ENCODE data around the gene OR5AU1. TPM values are rescaled to one million over a fixed set of nuclear protein-coding genes. Genes with fewer than 3 reads are reported as not detected.

The OR5AU1 gene
- not detected for total RNA-seq

DNA sequence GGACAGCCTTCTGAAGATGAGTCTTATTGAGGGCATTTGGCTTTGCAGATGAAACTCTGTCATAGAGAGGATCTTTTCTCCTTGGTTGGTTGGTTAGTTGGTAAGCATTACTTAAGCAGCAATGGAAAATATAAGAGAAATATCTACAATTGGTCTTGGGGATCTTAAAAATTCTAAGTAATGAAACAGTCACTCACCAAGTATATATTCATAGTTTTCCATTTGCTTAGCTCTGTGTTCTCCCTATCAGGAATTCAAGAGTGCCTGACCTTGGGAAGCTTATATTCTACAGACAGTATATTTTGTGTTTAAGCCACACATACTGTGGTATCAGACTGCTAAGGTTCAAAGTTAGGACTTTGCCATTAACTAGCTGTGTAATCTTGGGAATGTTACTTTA is at the start of gene OR5AU1:
Gene OR5AU1 (minus strand): TSS at position 101 of the 400 bp plus-strand sequence. CDS start 191 bp downstream, outside the sequence.
- H3K27ac ChIP-seq, result no peak within 1 kb of the TSS
- TF ChIP-seq POLR2A (IDR thresholded peaks at IDR 0.05), result no peak
- no peaks in the 10 kb centered on the region for H3K27me3 ChIP-seq
- H3K4me3 ChIP-seq, result no peak within 1 kb of the TSS
- DNase-seq (ENCODE audit: low spot score in 2 of 2), result no peak
- no peaks in the 10 kb centered on the region for H3K9me3 ChIP-seq
- H3K4me1 ChIP-seq, result no peaks in the 10 kb centered on the region
- H3K36me3 ChIP-seq, result no peaks in the 10 kb centered on the region

DNA sequence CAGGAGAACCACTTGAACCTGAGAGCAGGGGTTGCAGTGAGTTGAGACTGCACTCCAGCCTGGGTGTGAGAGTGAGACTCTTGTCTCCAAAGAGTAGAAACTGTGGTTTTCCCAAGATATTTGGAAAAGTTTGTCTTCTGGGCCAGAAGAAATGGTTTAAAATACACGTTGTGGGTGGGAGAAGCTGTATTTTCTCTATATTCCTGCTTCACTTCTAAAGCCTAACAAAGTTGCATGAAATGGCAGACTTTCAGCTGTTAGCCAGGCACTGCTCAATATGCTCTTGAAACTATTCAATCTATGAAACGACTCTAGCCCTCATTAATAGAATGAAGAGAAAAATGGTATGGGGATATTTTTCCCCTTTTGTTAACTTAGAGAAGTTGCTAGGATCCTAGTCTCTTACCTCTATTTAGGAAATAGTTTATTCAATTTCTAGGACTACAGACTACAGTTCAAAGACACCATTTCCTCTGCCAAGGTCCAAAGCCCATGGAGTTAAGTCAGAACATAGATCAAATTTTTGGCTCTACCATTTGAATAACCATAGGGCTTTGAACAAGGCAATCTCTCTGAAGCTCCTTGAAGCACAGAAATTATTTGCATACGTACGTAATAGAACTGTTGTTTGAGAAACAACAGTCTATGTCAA is 49.3 kb upstream of the OR5AU1 start:
- Histone ChIP-seq H3K9me3 (no peaks in the 10 kb centered on the region), H3K27me3 (no peaks in the 10 kb centered on the region), H3K36me3 (peaks cover 48% of the 10 kb centered on the region), H3K4me1 (no peaks in the 10 kb centered on the region), H3K27ac (no peak overlapping the region), H3K4me3 (no peak overlapping the region)
- TF ChIP-seq POLR2AphosphoS5 (IDR thresholded peaks at IDR 0.05), result no peak
- TF ChIP-seq, protein P1, sequence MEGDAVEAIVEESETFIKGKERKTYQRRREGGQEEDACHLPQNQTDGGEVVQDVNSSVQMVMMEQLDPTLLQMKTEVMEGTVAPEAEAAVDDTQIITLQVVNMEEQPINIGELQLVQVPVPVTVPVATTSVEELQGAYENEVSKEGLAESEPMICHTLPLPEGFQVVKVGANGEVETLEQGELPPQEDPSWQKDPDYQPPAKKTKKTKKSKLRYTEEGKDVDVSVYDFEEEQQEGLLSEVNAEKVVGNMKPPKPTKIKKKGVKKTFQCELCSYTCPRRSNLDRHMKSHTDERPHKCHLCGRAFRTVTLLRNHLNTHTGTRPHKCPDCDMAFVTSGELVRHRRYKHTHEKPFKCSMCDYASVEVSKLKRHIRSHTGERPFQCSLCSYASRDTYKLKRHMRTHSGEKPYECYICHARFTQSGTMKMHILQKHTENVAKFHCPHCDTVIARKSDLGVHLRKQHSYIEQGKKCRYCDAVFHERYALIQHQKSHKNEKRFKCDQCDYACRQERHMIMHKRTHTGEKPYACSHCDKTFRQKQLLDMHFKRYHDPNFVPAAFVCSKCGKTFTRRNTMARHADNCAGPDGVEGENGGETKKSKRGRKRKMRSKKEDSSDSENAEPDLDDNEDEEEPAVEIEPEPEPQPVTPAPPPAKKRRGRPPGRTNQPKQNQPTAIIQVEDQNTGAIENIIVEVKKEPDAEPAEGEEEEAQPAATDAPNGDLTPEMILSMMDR (IDR thresholded peaks at IDR 0.05), result no peak
- no peak for TF ChIP-seq EP300 (IDR thresholded peaks at IDR 0.05)
- no peak for TF ChIP-seq POLR2A (IDR thresholded peaks at IDR 0.05)
- 81% methylated on average over 4 of the region's 4 CpGs for WGBS
- no peak for DNase-seq (ENCODE audit: low spot score in 2 of 2)

DNA sequence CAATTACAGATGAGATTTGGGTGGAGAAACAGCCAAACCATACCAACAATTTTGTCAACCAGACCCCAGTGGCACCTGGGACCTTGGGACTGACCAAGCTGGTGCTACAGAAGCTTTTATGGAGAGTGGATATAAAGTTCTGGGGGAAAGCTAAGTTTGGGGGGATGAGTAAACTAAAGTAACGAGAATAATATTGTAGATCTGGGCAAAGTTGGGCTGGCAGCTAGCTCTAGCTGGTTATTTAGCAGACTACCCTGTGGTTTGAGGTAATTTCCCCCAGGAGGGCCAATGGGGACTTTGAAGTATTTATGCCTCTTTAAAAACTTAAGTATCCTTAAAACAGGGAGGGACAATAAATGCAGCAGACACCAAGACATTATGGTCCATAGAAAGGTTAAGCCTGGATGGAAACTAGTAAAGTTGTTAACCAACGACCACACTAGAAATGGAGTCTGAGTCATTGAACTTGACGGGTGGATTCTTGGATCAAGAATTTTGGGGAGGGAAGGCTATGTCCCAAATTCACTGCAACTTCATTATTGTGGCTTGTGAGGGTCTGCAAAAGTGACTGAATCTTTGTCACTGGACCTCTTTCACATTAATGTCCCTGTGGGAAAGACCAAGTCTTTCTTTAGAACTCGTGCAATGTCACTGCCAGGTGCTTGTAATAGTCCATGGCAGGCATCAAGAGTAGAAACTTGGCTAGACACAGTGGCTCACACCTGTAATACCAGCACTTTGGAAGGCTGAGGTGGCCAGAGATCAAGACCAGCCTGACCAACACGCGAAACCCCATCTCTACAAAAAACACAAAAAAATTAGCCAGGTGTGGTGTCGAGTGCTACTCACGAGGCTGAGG is 48.5 kb upstream of the OR5AU1 start:
- Histone ChIP-seq H3K36me3 (peaks cover 45% of the 10 kb centered on the region), H3K4me3 (no peak overlapping the region), H3K4me1 (no peaks in the 10 kb centered on the region), H3K9me3 (no peaks in the 10 kb centered on the region), H3K27me3 (no peaks in the 10 kb centered on the region), H3K27ac (no peak overlapping the region)
- DNase-seq (ENCODE audit: low spot score in 2 of 2), result no peak
- 87% methylated on average over 8 of the region's 8 CpGs for WGBS
- TF ChIP-seq, protein P1 (IDR thresholded peaks at IDR 0.05), result no peak
- TF ChIP-seq POLR2AphosphoS5 (IDR thresholded peaks at IDR 0.05) (no peak), POLR2A (IDR thresholded peaks at IDR 0.05) (no peak), EP300 (IDR thresholded peaks at IDR 0.05) (no peak)

DNA sequence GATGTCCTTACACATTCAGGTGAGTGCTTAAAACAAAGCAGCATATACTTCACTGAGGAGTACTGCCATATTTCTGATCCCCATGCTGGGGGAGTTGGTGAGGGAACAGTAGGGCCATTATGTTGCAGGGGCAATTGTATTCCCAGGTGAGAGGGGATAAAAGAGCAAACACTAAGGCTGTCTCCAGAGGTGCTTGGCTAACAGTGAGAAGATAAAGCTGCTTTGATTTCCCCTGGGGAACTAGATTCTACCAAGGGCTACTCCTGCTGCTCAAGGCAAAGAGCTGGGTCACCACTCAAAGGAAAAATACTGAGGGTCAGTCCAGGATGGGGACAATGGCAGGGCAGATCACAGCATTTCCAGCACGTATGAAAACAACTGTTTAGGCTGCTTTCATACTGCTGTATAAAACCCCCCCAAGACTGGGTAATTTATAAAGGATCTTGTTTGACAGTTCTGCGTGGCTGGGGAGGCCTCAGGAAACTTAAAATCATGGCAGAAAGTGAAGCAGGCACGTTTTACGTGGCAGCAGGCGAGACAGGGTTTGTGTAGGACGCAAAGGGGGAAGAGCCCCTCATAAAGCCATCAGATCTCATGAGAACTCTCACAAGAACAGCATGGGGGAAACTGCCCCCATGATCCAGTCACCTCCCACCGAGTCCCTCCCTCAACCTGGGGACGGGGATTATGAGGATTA is 47.8 kb upstream of the OR5AU1 start:
- WGBS, result 88% methylated on average over 8 of the region's 8 CpGs
- H3K4me1 ChIP-seq, result no peaks in the 10 kb centered on the region
- no peaks in the 10 kb centered on the region for H3K9me3 ChIP-seq
- no peak for DNase-seq (ENCODE audit: low spot score in 2 of 2)
- H3K27ac ChIP-seq, result no peak overlapping the region
- H3K27me3 ChIP-seq, result no peaks in the 10 kb centered on the region
- no peak overlapping the region for H3K4me3 ChIP-seq
- H3K36me3 ChIP-seq, result peaks cover 37% of the 10 kb centered on the region
- TF ChIP-seq POLR2AphosphoS5 (IDR thresholded peaks at IDR 0.05), result no peak
- TF ChIP-seq, protein P1 (IDR thresholded peaks at IDR 0.05), result no peak
- TF ChIP-seq EP300 (IDR thresholded peaks at IDR 0.05), result no peak
- no peak for TF ChIP-seq POLR2A (IDR thresholded peaks at IDR 0.05)

GRCh38 chr14:21202463-21203358 is 46.8 kb upstream of the OR5AU1 start:
- Histone ChIP-seq H3K27ac (no peak overlapping the region), H3K4me3 (no peak overlapping the region), H3K36me3 (peaks cover 28% of the 10 kb centered on the region), H3K9me3 (no peaks in the 10 kb centered on the region), H3K4me1 (no peaks in the 10 kb centered on the region), H3K27me3 (no peaks in the 10 kb centered on the region)
- 91% methylated on average over 4 of the region's 4 CpGs for WGBS
- no peak for DNase-seq (ENCODE audit: low spot score in 2 of 2)
- TF ChIP-seq EP300 (IDR thresholded peaks at IDR 0.05) (no peak), POLR2A (IDR thresholded peaks at IDR 0.05) (no peak), POLR2AphosphoS5 (IDR thresholded peaks at IDR 0.05) (no peak)
- TF ChIP-seq, protein P1 (IDR thresholded peaks at IDR 0.05), result no peak
